Measurements from ENCODE around the gene PRDM16. TPM values are rescaled to one million over a fixed set of nuclear protein-coding genes. Genes with fewer than 3 reads are reported as not detected.

PRDM16 gene
- total and polyA plus RNA-seq, 2 of the 8 experiments (the other 6 are each of a cell fraction or from before 2014, with no cell fraction given) = 0.39 to 0.43 TPM

DNA sequence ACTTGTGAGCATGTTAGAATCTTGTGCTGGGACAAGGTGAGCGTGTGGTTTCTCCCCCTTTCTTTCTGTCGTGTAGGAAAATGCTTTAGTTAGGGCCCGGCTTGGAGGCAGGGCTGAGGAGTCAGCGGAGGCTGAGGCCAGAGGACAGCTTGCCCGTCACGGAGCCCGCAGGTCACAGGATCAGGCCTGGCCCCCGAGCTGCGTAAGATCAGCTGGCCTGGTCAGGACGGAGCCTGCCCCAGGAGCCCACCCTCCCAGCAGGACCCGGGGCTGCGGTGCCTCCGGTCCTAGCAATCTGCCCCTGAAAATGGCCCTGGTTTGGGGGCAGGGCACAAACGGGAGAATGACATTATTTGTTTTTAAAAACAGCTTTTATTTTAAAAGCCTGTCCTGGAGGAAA is 52.0 kb downstream of the PRDM16 start:
- Histone ChIP-seq H2BK120ac (replicated peaks; ENCODE audit: low read depth, low read length) (no peak overlapping the region), H2BK15ac (ENCODE audit: low read length) (no peak overlapping the region), H3K56ac (replicated peaks; ENCODE audit: insufficient read length, low read depth, low read length) (no peak overlapping the region), H3K79me2 (ENCODE audit: control insufficient read depth in 1 of 2, insufficient read depth in 2 of 2, low read length in 2 of 2) (no peaks in the 10 kb centered on the region), H3K9ac (replicated peaks in 1 of 4; ENCODE audit: extremely low read depth in 1 of 4, low read depth in 3 of 4, low read length in 3 of 4) (no peak overlapping the region), H3K18ac (ENCODE audit: extremely low read depth, low read length) (no peak overlapping the region), H3K4me3 (ENCODE audit: extremely low read depth in 1 of 4, insufficient read depth in 2 of 4, low read depth in 3 of 4, low read length in 4 of 4) (no peak overlapping the region), H3K36me3 (ENCODE audit: control insufficient read depth in 2 of 4, insufficient read depth in 4 of 4, low read length in 3 of 4) (no peaks in the 10 kb centered on the region), H3K27me3 (replicated peaks in 1 of 4; ENCODE audit: control insufficient read depth in 3 of 4, extremely low read depth in 1 of 4, insufficient read depth in 3 of 4, low read length in 3 of 4) (peaks cover 0 to 3% (median 0%) of the 10 kb centered on the region in 4 experiments; a peak in 1 of 7 replicates), H3K4ac (replicated peaks; ENCODE audit: insufficient read length, low read depth, low read length) (no peak overlapping the region), H2AFZ (ENCODE audit: low read length) (no peak overlapping the region), H4K20me1 (replicated peaks in 1 of 2; ENCODE audit: control insufficient read depth in 1 of 2, insufficient read depth in 2 of 2, low read length in 2 of 2) (peaks cover 0 to 4% of the 10 kb centered on the region in 2 experiments), H3K4me2 (ENCODE audit: insufficient read depth in 1 of 2, low read depth in 2 of 2, low read length in 2 of 2) (no peak overlapping the region), H3K4me1 (replicated peaks in 1 of 4; ENCODE audit: control insufficient read depth in 3 of 4, insufficient read depth in 4 of 4, low read length in 3 of 4) (no peaks in the 10 kb centered on the region; a peak in 2 of 7 replicates), H3K23ac (ENCODE audit: insufficient read length) (no peak overlapping the region), H3K23me2 (ENCODE audit: low read depth, low read length) (no peaks in the 10 kb centered on the region), H4K5ac (ENCODE audit: insufficient read length, low read depth, low read length) (no peak overlapping the region), H3K9me3 (ENCODE audit: insufficient read depth in 2 of 2, low read depth in 1 of 2, low read length in 1 of 2) (peaks cover 0 to 2% of the 10 kb centered on the region in 2 experiments; a peak in 1 of 4 replicates), H2BK5ac (ENCODE audit: low read depth, low read length) (no peak overlapping the region), H3K79me1 (ENCODE audit: low read depth, low read length) (no peaks in the 10 kb centered on the region), H2AK5ac (ENCODE audit: low read depth, low read length) (no peak overlapping the region), H2BK12ac (ENCODE audit: low read depth, low read length) (no peak overlapping the region), H3K27ac (ENCODE audit: low read depth, low read length) (no peak overlapping the region), H4K8ac (ENCODE audit: extremely low read depth, insufficient read depth, low read length) (peak overlapping the region; percentile 76), H2BK20ac (ENCODE audit: low read length) (no peak overlapping the region), H3K14ac (ENCODE audit: insufficient read length) (no peak overlapping the region), H4K91ac (replicated peaks; ENCODE audit: insufficient read length, low read length) (no peak overlapping the region)
- WGBS, 2 experiments (ENCODE audit: extremely low coverage in 1 of 2, insufficient coverage in 1 of 2, insufficient read length in 1 of 2, insufficient replicate concordance in 2 of 2, low coverage in 1 of 2, low lambda C conversion rate in 2 of 2, missing lambda C conversion rate in 1 of 2) = 91% methylated on average over 8 of the region's 14 CpGs; no CpG with 5 or more reads in 1 of the 2 experiments
- POLR2A ChIA-PET (ENCODE audit: partially characterized antibody) = no interaction called here
- no peak for DNase-seq (ENCODE audit: low read depth in 1 of 2, low spot score in 2 of 2)
- CTCF ChIA-PET (ENCODE audit: partially characterized antibody) = interaction anchor here (1.0 to 1.9 kb wide), 3 partner anchors 14 to 218 kb away, joined by 3 to 5 read pairs (median 4); no protein-coding TSS in a partner anchor
- FAIRE-seq = no peak
- TF ChIP-seq EP300 (IDR thresholded peaks at IDR 0.05; ENCODE audit: borderline replicate concordance in 1 of 2, low read depth in 2 of 2, low read length in 2 of 2) = no peak

Data from H1 (cell line).